HG02763 (cell line): ENCODE data around the gene GID8.
A peak's percentile ranks its signal among the peaks of the same experiment; 100 is the strongest.

ENCODE experiments used
- ATAC-seq: cut with Tn5 transposase; IDR thresholded peaks from one replicate; pipeline ENCODE4 v1.9.1; 2021; ENCODE audit warnings: mild to moderate bottlenecking, moderate library complexity; ENCODE audit not compliant: unreplicated experiment

GID8 gene

DNA sequence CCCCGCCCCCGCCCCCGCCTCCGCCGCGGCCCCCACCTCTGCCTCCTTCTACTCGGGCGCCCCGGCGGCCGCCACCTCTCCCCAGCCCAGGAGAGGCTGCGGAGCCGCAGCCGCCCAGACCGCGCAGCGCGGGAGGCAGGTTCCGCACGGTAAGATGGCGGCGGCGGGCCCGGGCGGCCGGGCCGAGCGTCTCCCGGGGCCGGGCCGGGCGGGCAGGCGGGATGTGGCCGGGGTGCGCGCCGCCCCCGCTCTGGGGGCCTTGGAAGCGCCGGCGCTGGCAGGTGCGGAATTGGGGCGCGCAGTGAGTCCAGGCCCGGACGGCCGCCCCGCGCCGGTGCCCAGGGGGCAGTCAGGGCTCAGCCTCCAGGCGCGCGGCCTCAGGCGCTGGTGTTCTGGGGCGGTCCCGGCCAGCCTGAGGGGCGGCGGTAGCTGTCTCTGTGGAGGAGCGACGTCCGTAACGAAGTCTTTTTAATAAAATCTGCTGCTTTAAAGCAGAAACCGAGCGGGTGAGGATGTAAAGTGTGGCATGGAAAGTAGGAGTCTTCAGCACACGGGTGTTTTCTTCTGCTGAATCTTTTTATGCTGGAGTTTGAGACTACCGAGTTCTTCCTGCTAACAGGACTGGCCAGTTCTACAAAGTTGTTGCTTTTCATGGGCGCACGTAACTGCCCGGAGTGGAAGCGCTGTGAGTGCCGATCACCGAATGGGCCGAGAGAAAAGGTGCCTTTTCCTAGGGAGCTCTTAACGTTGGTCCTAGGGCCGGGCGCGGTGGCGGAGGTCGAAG lies at the start of gene GID8:
Gene GID8, plus strand, starts transcription at position 43 of the 784 bp plus-strand sequence. CDS start 3,356 bp downstream, outside the sequence.
- ATAC-seq = peak; percentile 41

DNA sequence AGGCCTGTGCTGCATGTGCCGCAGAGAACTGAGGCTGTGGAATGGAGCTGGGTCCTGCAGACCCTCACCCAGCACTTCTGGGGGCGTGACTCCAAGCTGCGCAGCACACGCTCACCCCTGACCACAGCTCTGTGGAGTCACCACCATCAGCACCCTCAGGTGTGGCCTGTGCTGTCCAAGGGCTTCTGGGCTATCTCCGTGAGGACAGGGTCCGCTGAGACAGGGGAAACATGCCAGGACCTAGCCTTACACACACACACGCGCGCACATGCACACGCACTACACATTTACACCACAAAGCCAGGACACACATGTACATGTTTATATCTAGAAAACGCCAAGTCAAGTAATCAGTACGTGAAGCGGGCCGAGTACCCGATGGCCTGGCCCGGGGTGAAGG lies 49.5 kb upstream of the GID8 start:
- ATAC-seq = no peak

DNA sequence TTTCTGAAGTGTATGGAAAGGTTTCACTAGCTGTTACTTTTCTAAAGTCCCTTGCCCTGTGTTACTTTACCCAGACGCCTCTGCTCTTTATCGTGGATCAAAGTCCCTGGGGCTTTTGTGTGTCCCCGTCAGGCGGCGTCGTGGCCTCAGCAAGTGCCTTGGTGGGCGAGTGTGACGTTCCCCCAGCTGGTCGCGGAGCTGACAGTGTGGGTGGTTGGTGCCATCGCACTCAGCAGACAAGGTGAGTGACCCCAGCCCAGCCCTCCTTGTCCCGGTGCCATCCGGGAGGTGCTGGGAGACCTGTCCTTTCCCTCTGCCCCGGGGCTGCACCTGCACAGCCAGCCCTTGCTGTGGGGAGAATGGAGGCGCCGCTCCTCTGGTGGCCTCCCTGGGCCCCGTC lies 49.0 kb upstream of the GID8 start:
- ATAC-seq = no peak

DNA sequence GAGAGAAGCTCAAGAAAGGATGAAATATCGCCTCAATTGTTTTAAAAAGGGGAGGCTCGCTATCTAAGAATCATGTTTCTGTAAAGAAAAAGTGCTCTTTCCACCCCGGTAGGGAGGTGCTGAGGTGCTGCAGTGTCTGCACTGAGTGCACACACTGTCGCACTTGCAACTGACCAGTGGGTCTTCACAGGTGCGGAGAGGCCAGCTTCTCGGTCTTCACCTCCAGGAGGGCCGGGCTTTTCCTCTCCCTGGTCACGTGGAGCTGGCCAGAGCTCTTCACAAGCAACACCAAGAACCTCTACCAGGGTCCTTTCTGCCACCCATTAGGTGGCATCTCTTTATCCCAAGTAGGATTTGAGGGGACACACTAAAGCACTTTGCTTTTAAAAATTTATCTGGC lies 48.5 kb upstream of the GID8 start:
- no peak for ATAC-seq

DNA sequence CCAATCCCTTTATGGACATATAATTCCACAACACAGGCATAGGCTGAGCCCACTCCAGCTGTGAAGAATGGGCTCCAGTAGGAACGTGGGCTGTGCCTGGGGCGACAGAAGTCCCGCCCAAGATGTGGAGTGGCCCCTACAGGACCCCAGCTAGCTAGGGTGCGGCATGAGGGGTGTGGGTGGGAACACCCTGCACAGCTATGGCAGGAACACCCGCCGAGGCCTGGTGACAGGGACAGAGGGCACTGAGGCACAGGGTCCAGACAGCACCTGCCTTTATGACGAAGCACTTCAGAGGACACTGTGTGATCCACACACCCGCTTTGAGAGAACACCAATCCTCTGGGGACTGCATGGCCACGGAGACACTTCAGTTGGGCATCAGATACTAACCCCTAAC lies 48.1 kb upstream of the GID8 start:
- ATAC-seq = no peak

DNA sequence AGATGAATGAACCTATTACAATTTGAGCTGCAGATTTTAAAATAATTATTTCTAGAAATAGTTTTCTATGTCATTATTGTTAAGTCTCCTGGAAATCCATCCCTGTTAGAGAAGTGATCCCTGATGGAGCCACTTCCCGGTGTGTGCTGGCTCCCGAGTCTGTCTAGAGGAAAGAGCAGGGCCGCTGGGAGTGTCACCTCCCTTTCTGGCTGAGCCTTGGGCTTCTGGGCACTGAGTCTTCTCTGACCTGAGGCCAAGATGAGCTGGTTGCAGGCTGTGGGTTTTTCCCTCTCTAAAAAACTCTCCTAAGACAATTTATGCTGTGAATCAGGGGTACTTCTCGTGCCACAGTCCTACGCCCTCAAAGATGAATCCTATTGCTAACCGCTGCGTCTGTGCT lies 47.5 kb upstream of the GID8 start:
- no peak for ATAC-seq

DNA sequence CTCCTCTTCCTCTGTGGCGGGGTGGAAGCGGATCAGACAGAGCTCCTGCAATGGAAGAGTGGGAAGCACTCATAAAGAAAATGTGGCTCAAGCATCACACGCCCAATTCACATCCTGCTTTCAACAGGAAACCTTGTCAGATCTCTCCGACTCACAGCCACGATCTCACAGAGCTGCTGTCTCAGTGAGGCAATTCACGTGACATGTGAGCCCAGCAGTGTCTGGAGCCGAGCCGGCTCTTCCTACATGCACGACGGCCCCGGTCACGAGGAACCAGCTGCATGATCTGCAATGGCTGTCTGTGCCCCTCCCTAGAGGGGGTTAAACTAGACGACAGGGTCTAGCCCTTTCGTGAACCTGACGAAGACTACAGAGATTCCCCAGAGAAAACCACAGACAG lies 46.8 kb upstream of the GID8 start:
- ATAC-seq = no peak

DNA sequence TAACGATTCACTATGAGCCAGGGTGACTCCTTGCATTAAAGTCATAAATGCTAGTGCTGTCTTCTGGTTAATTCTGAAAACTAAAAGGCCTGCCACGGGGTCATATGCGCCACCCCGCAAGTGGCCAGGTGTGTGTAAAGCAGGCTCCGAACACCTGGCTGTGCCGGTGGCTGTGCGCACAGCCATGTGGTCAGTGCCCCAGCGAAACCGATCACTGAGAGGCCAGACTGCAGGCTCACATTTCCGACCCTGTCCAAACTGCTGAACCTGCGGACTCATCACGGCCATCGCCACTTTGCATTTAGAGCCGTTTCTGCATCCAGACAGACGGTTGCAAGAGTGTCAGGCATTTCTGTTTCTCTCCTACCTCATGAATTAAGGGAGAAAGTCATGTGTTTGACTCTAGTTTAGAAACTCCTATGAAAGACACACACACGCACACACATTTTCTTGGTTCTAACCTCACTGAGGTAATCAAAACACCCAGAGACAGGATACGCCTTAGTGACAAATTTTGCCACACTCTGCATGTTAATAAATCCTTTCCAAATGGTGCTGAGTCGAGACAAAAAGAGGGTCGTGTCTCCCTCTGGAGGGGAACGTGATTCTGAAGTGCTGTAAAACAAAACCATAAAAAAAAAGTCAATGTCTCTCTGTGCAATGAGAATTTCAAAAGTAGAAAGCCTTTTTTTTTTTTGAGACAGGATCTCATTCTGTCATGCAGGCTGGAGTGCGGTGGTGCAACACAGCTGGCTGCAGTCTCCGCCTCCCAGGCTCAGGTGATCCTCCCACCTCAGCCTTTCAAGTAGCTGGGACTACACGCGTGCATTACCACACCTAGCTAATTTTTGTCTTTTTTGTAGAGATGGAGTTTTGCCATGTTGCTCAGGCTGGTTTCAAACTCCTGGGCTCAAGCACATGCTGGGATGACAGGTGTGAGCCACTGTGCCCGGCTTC lies 45.3 kb upstream of the GID8 start:
- ATAC-seq = no peak

DNA sequence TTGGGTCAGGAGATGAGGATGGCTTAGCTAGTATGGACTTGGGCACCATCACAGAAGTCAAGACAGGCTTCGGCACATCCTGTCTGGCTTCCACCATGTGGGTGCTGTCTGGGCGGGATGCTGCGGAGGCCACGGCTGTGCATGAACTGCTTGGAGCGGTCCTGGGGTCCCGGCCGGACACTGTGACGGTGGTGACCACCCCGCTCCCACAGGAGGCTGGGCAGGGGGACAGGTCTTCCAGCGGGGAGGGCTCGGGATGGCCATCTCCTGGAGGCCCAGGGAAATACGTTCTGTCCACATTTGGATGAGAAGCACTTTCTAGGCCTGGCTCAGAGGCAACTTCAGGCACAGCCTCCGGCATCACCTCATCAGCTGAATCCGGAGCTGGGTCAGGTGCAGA lies 44.2 kb upstream of the GID8 start:
- ATAC-seq = no peak

DNA sequence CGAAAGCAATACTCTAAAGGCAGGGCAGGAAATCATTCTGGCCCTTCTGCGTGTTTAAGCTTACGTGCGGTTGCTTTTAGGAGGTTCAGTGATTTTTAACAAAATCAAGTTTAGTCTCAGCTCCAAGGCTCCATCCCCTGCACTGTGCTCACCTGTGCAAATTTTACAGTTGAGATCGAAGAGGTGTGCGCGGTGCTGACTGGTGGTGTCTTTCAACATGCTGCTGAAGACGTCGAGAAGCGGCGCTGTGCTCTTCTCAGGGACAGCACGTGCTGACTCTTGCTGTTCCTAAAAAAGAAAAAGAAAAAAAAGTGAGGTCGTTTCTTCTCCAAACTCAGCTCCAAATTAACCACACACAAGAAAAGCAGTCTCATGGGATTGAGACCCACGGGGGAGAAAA lies 43.7 kb upstream of the GID8 start:
- ATAC-seq = no peak

DNA sequence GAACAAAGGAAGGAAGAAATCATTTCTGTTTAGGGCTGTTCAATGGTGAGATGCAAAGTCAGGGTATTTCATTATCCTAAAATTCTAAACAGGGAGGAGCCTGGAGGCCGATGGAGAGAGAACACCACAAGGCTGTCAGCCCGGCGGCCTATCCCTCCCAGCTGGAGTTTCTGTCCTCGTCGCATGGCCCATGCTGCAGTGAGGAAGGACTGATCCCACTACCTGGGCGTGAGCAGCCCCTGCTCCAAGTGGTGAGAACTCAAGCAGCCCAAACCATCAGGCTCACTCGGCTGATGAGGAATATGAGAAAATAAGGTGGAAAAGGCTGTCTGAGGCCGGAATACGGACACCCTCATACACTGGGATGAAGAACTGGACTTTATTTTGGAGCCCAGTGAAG lies 42.4 kb upstream of the GID8 start:
- no peak for ATAC-seq

DNA sequence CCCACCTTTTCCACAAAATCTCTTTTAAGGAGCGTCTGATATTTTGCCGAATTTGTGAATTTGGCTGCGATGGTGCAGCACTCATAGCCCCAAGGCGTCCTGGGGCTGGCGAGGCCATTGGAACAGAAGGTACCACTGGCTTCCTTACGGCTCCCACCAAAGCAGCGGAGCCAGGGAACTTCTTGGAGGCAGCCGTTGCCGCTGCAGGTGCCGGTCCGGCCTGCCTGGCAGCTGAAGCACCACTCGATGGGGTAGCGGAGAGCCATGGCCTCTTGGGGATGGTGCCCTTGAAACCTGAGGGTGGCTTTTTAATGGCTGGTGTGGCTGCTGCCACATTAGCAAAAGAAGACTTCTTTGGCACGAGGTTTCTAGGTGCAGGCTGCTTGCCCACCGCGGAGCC lies 41.4 kb upstream of the GID8 start:
- no peak for ATAC-seq

DNA sequence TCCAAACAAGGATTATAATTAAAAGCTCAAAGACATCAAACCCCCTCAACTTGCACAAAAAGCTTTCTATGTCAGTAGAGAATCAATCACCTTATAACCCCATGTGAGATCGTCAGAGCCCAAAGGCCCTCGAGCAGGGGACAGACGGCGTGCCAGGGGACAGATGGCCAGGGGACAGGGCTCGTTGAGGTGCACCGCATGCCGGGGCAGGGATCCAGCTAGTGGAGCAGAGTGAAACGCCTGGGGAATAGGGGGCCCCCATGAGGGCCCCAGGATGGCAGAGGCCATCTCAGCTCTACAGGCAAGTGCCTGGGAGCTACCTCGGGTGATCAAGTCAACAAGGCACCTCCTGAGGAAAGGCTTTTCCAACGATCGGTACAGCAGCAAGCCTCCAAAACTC lies 40.3 kb upstream of the GID8 start:
- no peak for ATAC-seq

DNA sequence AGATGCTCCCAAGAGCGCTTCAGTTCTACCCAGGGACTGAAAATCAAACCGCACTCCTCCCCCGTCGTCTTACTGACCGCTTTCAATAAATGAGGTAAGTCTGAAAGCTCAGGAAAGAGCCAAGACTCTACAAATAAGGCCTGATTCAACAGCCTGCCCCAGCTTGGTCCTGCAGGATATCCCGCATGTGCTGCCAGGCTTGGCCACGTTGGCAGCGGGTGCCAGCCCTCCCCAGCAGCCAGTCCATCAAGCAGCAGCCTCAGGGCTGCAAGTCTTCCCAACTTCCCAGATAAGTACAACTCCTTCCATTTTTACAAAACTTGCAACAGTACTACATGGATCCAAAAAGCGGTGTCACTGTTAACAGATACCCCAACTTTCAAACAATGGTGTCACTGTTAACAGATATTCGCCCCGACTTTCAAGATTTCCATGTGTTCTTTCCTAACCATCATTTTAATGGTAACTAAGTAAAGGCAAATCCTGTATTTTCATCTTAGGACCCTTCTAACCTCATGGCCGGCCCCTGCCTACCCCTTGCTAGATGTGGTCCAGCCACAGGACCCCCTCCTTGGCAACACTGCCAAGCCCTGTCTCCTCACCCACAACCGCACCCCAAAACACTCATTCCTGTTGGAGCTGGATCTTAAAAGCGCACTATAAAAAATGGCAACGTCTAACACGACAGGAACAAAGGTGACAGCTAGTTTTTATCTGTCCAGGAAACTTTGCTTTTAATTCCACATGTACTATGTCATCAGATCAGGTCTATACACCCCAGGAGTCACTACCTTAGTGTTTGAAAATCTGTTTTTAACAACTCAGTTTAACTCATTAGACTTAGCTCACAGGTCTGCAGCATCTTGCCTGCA lies 39.6 kb upstream of the GID8 start:
- ATAC-seq = no peak

DNA sequence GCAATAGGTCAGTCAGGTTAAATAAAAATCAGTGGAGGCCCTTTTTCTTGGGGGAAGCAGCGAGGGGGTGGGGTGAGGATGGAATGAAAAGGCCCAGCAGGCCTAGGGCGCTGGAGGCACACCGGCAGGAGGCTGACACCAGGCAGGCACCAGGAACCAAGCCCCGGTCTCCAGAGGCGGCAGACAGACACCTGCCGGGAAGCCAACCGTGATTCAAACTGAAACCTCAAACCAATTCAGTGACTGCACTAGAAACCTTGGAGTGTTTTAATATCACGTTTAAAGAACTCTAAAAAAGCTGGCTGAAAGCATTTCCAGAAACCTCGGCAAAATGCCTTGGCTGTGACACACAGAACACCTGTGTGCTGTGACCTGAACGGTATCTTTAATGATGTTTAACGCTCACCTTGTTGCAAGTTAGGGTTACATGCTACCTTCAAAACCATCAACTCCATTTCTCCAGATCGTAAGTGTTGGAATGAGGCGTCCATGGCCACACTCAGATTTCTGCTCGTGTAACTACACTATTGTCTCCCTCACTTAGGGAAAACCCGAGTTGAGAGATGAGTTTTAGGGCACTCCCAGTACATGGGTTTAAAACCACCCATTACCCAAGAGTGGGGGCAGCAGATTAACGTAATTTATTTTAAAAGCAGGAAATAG lies 38.8 kb upstream of the GID8 start:
- ATAC-seq = no peak

DNA sequence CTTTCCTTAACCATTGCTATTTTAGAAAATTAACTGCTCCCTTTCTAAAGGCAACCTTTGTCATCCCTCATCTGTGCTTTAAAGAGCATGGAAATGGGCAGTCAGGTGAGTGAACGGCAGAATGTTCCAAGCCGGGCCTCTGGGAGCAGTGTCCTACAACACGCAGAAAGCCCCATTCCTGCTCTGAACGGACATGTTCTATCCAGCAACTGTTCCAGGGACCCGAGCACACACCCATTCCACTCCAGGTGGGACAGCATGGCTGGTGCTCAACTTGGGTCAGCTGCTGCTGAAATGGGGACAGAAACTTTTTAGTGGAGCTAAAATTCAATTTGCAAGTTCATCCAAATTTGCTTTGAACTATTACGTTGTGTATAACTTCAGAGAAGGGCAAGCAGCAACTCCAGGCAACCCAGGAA lies 38.3 kb upstream of the GID8 start:
- no peak for ATAC-seq

DNA sequence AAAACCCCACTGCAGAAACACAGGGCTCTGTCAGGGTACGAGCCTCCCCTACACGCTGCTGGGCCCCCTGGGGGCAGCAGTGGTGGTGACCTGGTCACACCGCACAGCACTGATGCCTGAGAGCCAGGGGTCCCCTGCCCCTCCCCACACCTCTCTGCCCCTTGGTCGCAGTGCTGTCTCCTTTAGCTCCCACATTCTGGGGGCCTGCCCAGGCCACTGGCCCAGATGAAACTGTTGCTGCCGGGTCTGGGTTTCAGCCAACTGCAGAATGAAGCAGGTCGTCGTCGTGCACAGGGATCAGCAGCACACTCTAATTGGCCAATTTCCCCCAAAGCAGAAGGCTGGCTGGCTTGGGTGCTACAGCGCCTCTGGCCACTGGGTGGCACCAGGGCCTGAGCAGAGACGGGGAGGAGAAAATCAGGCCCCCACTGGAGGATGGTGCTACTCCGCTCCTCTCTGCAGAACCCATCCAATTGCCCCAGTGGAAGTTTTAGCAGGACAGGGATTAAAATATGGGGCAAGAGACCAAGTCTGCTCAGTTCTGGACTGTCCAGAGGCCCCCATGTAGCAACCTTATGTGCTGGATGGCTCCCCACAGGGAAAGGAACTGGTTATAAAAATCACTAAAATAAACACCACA lies 37.8 kb upstream of the GID8 start:
- ATAC-seq = peak; percentile 75

DNA sequence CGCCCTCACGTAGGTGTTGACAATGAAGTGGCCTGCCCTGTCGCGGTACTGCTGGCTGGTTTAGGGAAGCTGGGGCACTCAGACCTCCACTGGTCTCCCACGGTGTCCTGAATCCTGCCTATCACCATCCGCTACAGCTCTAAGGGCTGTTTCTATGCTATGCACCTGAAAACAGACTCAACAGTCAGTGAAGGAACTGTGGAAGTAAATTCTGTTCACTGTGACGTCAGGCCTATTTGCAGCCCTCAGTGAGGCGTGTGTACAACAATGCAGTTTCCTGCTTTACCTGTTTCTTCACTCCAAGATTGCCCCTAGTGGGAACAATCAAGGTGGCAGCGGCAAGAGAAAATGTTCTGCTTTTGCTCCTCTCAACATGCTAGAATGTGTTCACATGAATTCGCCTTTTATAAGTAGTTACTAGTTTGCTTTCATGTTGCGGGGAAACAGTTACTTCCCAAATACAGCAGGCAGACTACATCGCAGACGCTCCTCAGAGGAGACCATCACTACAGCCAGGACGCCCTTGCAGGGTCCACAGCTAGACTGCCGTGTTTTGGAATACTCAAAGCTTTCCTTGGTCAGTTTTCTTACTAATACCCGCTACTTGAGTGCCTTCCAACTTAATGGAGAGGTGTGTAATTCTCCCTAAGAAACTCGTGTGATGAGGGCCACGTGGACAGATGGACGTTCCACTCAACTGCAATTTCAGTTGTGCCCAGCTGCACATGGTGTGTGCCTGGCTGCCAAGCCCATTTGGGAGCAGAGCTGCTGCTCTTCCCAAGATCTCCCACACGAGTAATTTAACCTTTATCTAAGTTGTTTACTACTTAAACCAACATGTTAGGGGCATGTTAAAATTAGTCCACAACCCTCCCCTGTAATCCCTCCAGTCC lies 37.0 kb upstream of the GID8 start:
- no peak for ATAC-seq

DNA sequence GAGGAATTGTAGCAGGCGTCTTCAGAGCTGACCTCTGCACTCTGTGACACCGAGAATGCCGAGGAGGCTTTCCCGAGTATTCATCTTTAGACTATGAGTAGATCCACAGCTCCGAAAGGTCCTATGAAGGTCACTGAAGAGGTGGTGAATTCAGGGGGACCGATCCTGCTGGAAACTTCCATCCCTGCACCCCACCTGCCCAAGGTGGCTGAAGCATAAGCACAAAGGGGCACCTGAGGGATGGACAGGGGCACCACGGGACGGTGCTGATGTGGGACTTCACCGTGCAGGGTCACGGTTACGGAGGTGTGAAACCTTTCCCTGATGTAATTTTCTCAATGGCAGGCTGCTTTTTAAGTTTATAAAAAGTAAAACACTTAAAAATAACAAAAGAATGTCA lies 36.1 kb upstream of the GID8 start:
- no peak for ATAC-seq
